ENCODE data around the gene GBP4.

Gene GBP4

DNA sequence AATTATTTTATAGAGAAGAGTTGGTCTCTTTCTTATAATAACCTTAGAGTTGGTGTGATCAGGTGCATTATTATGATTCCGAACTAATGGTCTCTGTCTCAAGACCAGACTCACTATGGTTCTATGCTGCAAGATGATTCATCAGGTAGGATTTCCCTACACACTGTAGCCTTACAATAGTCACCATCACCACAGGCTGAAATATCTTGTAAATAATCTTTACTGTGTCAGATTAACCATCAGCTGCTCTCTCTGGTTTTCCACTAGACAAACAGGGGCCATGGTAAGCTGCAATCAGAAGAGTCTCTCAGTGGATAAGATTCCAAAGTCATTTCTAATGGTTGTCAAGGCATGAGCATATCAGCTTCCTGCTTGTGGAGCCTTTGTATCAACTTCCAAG lies 4.4 kb upstream of the GBP4 start:
- no peak for FAIRE-seq
- TF ChIP-seq CTCF (IDR thresholded peaks at IDR 0.05; ENCODE audit: insufficient read depth, missing control alignments) = no peak
- DNase-seq (ENCODE audit: insufficient read length, low spot score) = no peak

- DNase-seq (ENCODE audit: insufficient read length, low spot score) (no peak), FAIRE-seq (no peak)
- no peak for TF ChIP-seq CTCF (IDR thresholded peaks at IDR 0.05; ENCODE audit: insufficient read depth, missing control alignments)
Measured at GRCh38 chr1:89201106-89201794, 2.5 kb upstream of the GBP4 start.

DNA sequence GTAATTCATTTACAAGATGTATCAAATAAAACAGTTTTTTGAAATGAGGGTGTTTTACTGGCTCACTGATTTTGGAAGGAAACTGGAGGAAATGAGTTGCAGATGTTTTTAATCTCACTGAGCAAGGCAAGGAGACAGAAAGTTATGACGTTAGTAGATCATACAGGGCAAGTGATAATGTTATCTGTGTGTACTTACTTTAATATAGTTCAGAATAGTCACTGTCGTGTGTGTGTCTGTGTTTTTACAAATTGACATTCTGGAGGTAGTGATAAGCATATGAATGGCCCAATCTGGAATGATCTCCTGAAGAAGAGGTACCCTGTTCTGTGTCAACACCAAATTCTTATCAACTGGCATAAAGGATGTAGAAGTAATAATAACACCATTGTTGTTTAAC lies 1.9 kb upstream of the GBP4 start:
- FAIRE-seq (no peak), DNase-seq (ENCODE audit: insufficient read length, low spot score) (no peak)
- no peak for TF ChIP-seq CTCF (IDR thresholded peaks at IDR 0.05; ENCODE audit: insufficient read depth, missing control alignments)

- FAIRE-seq (no peak), DNase-seq (ENCODE audit: insufficient read length, low spot score) (no peak)
- TF ChIP-seq CTCF (IDR thresholded peaks at IDR 0.05; ENCODE audit: insufficient read depth, missing control alignments) = no peak
Measured at GRCh38 chr1:89199525-89200031, 836 bp upstream of the GBP4 start.

DNA sequence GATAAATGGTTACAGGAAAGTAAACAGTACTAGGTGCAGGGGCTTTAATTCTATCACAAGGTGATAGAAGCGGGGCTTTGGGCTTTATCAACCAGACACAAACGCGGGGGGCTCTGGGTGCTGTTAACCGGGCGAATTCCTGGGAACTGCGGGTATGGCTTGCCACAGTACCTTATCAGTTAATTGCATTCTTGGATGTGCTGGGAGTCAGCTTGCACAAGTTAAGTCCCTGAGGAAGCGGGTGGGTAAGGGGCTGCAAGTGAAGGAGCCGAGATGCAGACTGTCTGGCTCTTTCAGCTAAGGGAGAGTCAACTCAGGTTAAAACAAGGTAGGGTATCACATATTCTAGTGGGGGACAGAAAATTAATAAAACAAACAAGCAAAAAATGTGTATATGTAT lies 661 bp downstream of the GBP4 start:
- no peak for TF ChIP-seq CTCF (IDR thresholded peaks at IDR 0.05; ENCODE audit: insufficient read depth, missing control alignments)
- no peak for FAIRE-seq

DNA sequence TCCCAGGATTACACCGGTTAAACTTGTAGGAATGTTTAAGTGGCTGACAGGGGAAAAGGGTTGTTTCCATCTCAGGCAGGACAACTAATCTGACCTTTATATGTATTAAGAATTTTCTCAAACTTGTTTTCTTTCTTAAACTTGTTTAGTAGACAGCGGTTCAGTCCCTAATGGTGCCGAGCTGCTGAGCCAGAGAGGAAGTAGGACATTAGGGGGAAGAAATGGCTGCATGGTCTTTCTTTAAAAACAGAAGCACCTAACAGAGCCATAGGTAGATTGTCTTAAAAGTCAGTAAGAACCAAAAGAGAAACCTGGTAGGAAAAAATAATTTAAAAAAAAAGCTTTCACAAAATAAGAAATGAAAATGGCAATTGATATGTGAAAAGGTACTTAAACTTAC lies 3.3 kb downstream of the GBP4 start:
- no peak for DNase-seq (ENCODE audit: insufficient read length, low spot score)
- no peak for TF ChIP-seq CTCF (IDR thresholded peaks at IDR 0.05; ENCODE audit: insufficient read depth, missing control alignments)
- no peak for FAIRE-seq

More for the DNA sequence above, 661 bp downstream of the GBP4 start:
- DNase-seq (ENCODE audit: insufficient read length, low spot score) = no peak

DNA sequence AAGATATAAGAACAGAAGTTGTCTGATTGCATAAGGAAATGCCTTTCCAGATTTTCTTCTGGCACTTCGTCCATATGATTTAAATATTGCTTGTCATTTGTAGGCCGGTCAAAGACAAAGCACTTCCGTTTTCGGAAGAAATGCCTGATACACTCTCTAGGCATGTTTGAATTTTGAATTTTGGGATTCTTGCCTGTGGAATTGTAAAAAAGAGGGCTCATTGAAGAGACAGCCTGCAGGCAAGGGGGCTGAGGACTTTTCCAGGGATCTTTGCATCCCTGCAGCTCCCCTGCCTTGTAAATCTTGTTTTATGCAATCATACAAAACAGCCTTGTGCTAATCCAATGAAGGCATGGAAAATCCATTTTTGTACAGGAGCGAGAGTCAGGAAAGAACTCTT lies 7.4 kb downstream of the GBP4 start:
- FAIRE-seq = no peak
- no peak for DNase-seq (ENCODE audit: insufficient read length, low spot score)
- TF ChIP-seq CTCF (IDR thresholded peaks at IDR 0.05; ENCODE audit: insufficient read depth, missing control alignments) = no peak
